ENCODE measurements around the gene COL13A1.

COL13A1 gene

GRCh38 chr10:69847883-69848282 is 46.2 kb downstream of the COL13A1 start:
- TF ChIP-seq CTCF (IDR thresholded peaks at IDR 0.05), result no peak
- H3K27ac ChIP-seq, result no peak overlapping the region
- no peak overlapping the region for H3K9ac ChIP-seq
- no peaks in the 10 kb centered on the region for H3K9me3 ChIP-seq (ENCODE audit: control insufficient read depth, low read length)
- H3K27me3 ChIP-seq (ENCODE audit: control insufficient read depth, insufficient read depth, low read length), result no peaks in the 10 kb centered on the region
- no peak overlapping the region for H3K4me3 ChIP-seq (ENCODE audit: low read depth, low read length)
- H2AFZ ChIP-seq, result no peak overlapping the region
- H3K4me2 ChIP-seq (ENCODE audit: low read length), result no peak overlapping the region
- H3K36me3 ChIP-seq (ENCODE audit: control insufficient read depth, insufficient read depth, low read length), result no peaks in the 10 kb centered on the region
- H3K79me2 ChIP-seq, result no peaks in the 10 kb centered on the region
- H3K4me1 ChIP-seq, result peaks cover 17% of the 10 kb centered on the region

GRCh38 chr10:69848454-69848853 is 46.7 kb downstream of the COL13A1 start:
- H3K9ac ChIP-seq, result no peak overlapping the region
- H3K9me3 ChIP-seq (ENCODE audit: control insufficient read depth, low read length), result no peaks in the 10 kb centered on the region
- H3K4me2 ChIP-seq (ENCODE audit: low read length), result no peak overlapping the region
- H3K36me3 ChIP-seq (ENCODE audit: control insufficient read depth, insufficient read depth, low read length), result no peaks in the 10 kb centered on the region
- H3K4me1 ChIP-seq, result peaks cover 17% of the 10 kb centered on the region
- TF ChIP-seq CTCF (IDR thresholded peaks at IDR 0.05), result no peak
- H3K27me3 ChIP-seq (ENCODE audit: control insufficient read depth, insufficient read depth, low read length), result no peaks in the 10 kb centered on the region
- no peak overlapping the region for H3K27ac ChIP-seq
- H2AFZ ChIP-seq, result no peak overlapping the region
- no peak overlapping the region for H3K4me3 ChIP-seq (ENCODE audit: low read depth, low read length)
- no peaks in the 10 kb centered on the region for H3K79me2 ChIP-seq

- Histone ChIP-seq H3K36me3 (ENCODE audit: control insufficient read depth, insufficient read depth, low read length) (no peaks in the 10 kb centered on the region), H3K9ac (no peak overlapping the region), H3K4me2 (ENCODE audit: low read length) (no peak overlapping the region), H3K4me3 (ENCODE audit: low read depth, low read length) (no peak overlapping the region), H3K4me1 (peaks cover 17% of the 10 kb centered on the region), H3K27ac (no peak overlapping the region), H3K9me3 (ENCODE audit: control insufficient read depth, low read length) (no peaks in the 10 kb centered on the region), H2AFZ (no peak overlapping the region), H3K27me3 (ENCODE audit: control insufficient read depth, insufficient read depth, low read length) (no peaks in the 10 kb centered on the region), H3K79me2 (no peaks in the 10 kb centered on the region)
- no peak for TF ChIP-seq CTCF (IDR thresholded peaks at IDR 0.05)
Observed at GRCh38 chr10:69849825-69850224, 48.1 kb downstream of the COL13A1 start.

GRCh38 chr10:69850440-69850839 is 48.7 kb downstream of the COL13A1 start:
- Histone ChIP-seq H3K4me3 (ENCODE audit: low read depth, low read length) (no peak overlapping the region), H3K27ac (no peak overlapping the region), H3K4me1 (peaks cover 18% of the 10 kb centered on the region), H3K4me2 (ENCODE audit: low read length) (no peak overlapping the region), H2AFZ (no peak overlapping the region), H3K9ac (no peak overlapping the region), H3K79me2 (no peaks in the 10 kb centered on the region), H3K9me3 (ENCODE audit: control insufficient read depth, low read length) (no peaks in the 10 kb centered on the region), H3K27me3 (ENCODE audit: control insufficient read depth, insufficient read depth, low read length) (no peaks in the 10 kb centered on the region), H3K36me3 (ENCODE audit: control insufficient read depth, insufficient read depth, low read length) (no peaks in the 10 kb centered on the region)
- TF ChIP-seq CTCF (IDR thresholded peaks at IDR 0.05), result no peak

GRCh38 chr10:69851306-69851705 is 49.6 kb downstream of the COL13A1 start:
- Histone ChIP-seq H3K4me1 (peaks cover 18% of the 10 kb centered on the region), H2AFZ (no peak overlapping the region), H3K9me3 (ENCODE audit: control insufficient read depth, low read length) (no peaks in the 10 kb centered on the region), H3K4me3 (ENCODE audit: low read depth, low read length) (no peak overlapping the region), H3K4me2 (ENCODE audit: low read length) (no peak overlapping the region), H3K36me3 (ENCODE audit: control insufficient read depth, insufficient read depth, low read length) (no peaks in the 10 kb centered on the region), H3K79me2 (no peaks in the 10 kb centered on the region), H3K9ac (no peak overlapping the region), H3K27ac (no peak overlapping the region), H3K27me3 (ENCODE audit: control insufficient read depth, insufficient read depth, low read length) (no peaks in the 10 kb centered on the region)
- no peak for TF ChIP-seq CTCF (IDR thresholded peaks at IDR 0.05)
